Upper lobe of left lung (tissue), 4 donors: ENCODE results near the gene NUDT13.
"Not testable (repeated sequence)": the region's sequence is repeated elsewhere in the genome, so short reads cannot be mapped to it uniquely, and the experiment has no call there.

Experiments
- CTCF ChIP-seq, 6 experiments: fragments of 450-650 bp in 4 of 6; fragments of 200-600 bp in 2 of 6; sonication (generic) in 2 of 6; IDR thresholded peaks; one replicate each; pipeline ENCODE4 v1.5.1; 2016 to 2019; ENCODE audit warnings: antibody characterized with exemption in 6 of 6
- EP300 ChIP-seq, 4 donors: sonication (generic); formaldehyde crosslinking; IDR thresholded peaks; one replicate each; pipeline ENCODE4 v1.5.1; 2017; ENCODE audit warnings: antibody characterized with exemption in 4 of 4, control low read depth in 2 of 4
- POLR2A ChIP-seq, 4 donors: fragments of 450-650 bp; IDR thresholded peaks; one replicate each; pipeline ENCODE4 v1.5.1; 2016 to 2017; ENCODE audit warnings: antibody characterized with exemption in 4 of 4, mild to moderate bottlenecking in 2 of 4
- POLR2AphosphoS5 ChIP-seq, 2 donors: sonication (generic); formaldehyde crosslinking; IDR thresholded peaks; one replicate each; pipeline ENCODE4 v1.5.1; 2017; ENCODE audit warnings: antibody characterized with exemption in 2 of 2

GRCh38 chr10:73150633-73151413 lies 40.6 kb downstream of the NUDT13 start:
- TF ChIP-seq CTCF, POLR2AphosphoS5, POLR2A, EP300 (IDR thresholded peaks at IDR 0.05): not testable (repeated sequence)
